Thyroid gland (tissue), 4 donors: ENCODE measurements around the gene SPAG6.

Experiments used
- CTCF ChIP-seq, 6 experiments: fragments of 200-600 bp in 3 of 6; fragments of 450-650 bp in 3 of 6; sonication (generic) in 3 of 6; IDR thresholded peaks; one replicate each; pipeline ENCODE4 v1.5.1; 2016 to 2019; ENCODE audit warnings: antibody characterized with exemption in 6 of 6, mild to moderate bottlenecking in 2 of 6, inconsistent platforms in 1 of 6, moderate library complexity in 1 of 6
- POLR2A ChIP-seq, 2 donors: fragments of 450-650 bp; IDR thresholded peaks; one replicate each; pipeline ENCODE4 v1.6.1; 2017; ENCODE audit warnings: antibody characterized with exemption in 2 of 2, mild to moderate bottlenecking in 2 of 2, moderate library complexity in 1 of 2

GRCh38 chr10:22333167-22333974 lies 11.9 kb upstream of the SPAG6 start:
- TF ChIP-seq CTCF (IDR thresholded peaks at IDR 0.05) (no peak), POLR2A (IDR thresholded peaks at IDR 0.05) (no peak)
